HG03175 (cell line): ENCODE measurements around the gene PRCC.
"Not testable (repeated sequence)": the region's sequence is repeated elsewhere in the genome, so short reads cannot be mapped to it uniquely, and the experiment has no call there.

Experiments
- ATAC-seq: cut with Tn5 transposase; IDR thresholded peaks from one replicate; pipeline ENCODE4 v1.9.1; 2021; ENCODE audit warnings: mild to moderate bottlenecking, moderate library complexity; ENCODE audit not compliant: unreplicated experiment

Gene PRCC

DNA sequence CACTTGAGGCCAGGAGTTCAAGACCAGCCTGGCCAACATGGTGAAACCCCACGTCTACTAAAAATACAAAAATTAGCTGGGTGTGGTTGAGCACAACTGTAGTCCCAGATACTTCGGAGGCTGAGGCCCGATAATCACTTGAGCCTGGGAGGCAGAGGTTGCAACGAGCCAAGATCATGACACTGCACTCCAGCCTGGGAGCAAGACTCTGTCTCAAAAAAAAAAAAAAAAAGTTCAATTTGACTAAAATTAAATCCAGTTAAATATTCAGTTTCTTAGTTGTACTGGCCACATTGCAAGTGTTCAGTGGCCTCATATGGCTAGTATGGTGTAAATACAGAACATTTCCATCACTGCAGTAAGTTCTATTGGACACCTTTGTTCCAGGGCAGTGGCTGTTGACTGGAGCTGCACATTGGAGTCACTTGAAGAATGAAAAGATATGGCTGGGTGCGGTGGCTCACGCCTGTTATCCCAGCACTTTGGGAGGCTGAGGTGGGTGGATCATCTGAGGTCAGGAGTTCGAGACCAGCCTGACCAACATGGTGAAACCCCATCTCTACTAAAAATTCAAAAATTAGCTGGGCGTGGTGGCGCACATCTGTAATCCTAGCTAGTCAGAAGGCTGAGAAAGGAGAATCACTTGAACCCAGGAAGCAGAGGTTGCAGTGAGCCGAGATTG lies 9.6 kb upstream of the PRCC start:
- not testable (repeated sequence) for ATAC-seq

DNA sequence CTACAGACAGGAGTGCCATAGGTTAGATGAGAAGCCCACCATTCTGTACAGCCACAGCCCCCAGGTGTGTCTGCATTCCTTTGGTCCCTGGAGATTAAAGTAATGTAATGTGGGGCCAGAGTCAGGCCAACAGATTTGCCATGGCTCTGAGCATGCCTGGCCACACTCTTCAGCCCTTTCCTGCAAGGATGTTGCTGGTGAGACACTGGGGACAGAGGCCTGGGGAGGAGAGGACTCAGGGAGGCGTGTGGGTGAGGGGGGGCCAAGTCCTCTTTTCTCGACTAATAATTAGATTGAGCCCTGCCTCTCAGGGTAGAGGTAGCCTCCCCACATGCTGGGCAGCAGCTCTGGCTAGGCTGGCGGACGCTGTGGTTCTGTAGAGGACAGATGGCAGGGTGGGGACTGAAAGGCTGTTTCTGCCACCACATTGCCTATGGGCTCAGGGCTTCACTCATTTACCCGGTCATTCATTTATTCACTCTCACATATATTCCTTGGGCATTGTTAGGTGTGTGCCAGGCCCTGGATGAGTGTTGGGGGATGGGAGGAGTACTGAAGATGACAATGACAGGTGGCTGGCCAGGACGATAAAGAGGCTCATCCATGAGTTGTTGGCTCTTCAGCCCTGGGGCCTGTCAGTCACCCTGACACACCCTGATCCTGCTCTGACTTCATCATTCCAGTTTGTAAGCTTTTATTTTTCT lies 7.1 kb upstream of the PRCC start:
- no peak for ATAC-seq

DNA sequence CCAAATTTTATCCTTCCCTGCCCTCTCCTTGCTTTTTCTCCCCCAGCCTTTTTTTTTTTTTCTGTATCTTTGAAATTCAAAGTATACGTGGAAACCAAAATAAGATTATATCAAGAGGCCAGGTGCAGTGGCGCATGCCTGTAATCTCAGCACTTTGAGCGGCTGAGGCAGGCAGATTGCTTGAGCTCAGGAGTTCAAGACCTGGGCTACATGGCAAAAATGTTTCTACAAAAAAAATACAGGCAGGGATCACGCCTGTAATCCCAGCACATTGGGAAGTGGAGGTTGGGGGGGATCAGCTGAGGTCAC lies 6.6 kb upstream of the PRCC start:
- no peak for ATAC-seq

DNA sequence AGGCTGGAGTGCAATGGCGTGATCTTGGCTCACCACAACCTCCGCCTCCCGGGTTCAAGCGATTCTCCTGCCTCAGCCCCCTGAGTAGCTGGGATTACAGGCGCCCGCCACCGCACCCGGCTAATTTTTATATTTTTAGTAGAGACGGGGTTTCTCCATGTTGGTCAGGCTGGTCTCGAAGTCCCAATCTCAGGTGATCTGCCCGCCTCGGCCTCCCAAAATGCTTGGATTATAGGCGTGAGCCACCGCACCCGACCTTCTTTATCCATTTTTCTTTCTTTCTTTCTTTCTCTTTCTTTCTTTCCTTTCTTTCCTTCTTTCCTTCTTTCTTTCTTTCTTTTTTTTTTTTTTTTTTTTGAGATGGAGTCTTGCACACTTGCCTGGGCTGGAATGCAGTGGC lies 2.2 kb upstream of the PRCC start:
- not testable (repeated sequence) for ATAC-seq

DNA sequence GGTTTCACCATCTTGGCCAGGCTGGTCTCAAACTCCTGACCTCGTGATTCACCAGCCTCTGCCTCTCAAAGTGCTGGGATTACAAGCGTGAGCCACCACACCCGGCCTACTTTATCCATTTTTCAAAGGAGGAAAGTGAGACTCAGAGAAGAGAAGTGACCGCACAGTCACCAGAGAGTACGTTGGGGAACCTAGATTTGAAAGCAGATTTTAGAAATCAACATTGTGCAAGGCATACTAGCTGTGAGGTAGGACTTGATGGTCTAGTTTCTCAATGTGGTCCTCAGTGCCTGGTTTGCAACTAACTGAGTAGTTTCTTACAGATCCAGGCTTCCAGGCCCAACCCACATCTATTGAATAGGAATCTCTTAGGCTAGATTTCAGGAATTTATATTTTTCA lies 1.7 kb upstream of the PRCC start:
- ATAC-seq = no peak

DNA sequence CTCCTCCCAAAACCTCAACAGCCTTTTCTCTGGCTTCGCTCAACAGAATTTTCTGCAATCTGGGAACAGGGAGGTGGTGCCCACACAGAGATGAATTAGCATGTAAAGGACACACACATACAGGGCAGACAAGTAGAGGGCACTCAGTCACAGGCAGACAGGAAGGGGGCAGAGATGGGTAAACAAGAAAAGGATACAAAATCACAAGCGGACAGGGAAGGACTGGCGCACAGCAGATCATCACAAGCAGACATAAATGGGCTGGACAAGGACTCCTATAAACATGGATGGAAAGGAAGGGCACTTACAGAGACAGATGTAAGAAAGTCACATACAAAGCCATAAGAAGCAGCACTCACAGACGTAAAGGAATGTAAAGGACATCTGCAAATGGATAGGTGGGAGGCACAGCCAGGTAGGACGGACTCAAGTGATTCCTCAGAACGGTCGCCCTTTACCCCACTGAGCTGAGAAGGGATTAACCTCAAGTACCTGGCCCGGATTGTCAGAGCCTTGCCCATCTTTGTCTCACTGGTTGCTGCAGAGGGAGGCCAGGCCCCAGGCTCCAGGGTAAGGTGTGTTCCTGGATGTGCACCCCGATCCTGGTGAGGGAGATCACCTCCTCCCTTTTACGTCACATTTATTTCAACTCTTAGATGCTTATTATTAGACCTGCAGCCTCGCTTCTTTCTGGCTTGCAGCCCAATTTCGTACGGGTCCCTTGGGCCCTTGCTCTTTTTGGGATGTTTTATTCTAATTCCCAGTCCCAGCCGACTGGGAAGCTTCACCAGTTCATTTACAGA lies 836 bp upstream of the PRCC start:
- ATAC-seq = peak; percentile 16

DNA sequence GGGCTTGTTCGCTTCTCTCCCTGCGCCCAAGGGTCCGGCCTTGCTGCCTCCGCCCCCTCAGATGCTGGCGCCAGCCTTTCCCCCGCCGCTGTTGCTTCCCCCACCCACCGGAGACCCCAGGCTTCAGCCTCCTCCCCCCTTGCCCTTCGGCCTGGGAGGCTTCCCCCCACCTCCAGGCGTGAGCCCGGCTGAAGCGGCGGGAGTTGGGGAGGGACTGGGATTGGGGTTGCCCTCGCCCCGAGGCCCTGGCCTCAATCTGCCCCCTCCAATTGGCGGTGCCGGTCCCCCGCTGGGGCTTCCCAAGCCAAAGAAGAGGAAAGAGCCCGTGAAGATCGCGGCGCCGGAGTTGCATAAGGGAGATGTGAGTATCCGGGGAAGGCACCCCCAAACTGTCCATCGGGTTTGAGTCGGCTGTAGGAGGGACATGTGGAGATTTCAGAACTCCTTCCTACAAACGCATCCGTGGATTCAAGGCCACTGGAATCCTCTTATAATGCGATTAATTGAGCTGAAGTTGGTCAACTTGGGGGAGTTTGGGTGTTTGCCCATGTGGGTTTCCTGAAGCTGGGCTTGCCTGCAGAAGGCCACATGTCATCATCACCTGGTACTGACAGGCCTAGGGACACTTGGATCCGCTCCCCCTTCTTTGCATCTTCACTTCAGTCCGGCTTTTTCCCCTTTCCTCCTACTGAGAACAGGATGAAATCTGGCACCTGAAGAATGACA lies 707 bp downstream of the PRCC start:
- ATAC-seq = no peak

DNA sequence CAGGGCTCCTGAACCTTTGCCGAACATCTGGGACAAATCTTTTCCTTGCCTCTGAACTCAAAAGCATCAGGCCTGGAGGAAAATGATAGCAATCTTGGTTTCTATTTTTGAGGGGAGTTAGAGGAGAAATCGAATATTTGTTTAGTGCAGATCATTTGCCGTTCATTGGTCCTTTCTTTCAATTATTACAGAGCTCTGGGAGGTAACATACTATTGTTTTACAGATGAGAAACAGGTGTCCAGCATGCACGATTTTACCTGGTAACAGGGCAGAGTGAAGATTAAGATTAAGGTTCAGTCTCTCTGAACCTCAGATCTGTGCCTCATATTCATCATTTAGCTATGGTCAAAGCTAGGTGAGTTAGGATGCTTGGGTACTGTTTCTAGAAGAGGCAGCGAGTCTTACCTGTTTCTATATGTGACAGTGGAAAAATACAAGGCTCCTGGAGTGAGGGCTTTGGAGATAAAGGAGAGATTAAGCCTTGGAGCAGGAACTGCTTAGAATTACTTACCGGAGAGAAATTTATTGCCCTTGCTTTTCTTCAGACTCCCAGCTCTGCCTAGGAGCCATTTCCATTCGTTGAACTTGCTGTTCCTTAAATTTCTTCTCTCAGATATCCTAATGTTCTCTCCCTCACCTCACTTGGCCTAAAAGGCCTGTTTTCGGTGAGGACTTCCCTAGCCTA lies 1.4 kb downstream of the PRCC start:
- ATAC-seq = no peak

DNA sequence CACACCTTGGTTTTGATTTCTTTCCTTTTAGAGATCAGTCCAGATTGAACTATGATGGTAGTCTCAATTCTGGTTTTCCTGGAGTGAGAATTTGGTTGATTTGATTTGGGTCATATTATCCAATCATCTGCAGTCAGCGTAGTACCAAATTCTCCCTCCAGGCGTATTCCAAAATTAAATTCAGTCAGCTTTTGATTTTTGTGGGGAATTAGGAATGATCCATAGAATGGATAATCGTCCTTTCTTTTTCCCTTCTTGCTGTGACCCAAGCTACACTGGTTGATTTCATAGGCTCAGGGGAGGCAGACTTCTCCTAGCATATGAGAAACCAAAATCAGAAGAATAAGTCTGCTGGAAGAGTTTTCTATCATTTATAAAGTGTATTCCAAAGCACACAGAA lies 4.9 kb downstream of the PRCC start:
- ATAC-seq = no peak

DNA sequence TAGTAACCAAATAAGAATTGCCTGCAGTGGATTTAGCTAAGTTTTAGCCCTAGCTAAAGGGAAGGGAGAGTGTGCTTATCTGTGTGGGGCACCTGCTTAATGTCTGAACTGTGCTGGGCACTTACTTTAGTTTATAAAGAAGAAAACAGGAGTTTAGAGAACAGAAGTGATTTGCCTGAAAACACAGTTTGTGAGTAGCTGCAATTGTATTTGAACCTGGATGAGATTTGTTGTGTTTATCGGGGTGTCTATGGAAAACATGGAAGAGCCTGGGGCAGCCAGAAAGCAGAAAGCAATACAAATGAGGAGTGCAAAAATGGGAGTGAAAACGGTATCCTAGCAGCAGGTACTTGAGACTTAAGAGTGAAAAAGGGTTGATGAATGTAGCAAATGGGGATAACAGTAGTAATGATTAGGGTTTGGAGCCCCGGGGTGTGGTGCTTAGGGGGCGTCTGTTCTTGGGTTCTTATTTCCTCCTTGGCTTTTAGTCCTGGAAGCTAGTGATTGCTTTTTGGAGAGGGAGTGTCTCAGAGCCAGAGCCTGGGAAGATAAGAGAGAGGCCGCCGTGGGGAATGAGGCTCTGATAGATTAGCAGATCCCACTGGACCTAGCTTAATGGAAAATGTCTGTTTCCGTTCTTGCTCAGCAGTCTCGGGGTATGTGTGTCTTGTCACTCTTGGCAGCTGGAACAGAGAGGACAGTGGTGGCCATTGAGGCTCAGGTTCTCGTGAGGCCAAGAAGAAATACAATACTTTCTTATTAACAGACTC lies 5.6 kb downstream of the PRCC start:
- no peak for ATAC-seq

DNA sequence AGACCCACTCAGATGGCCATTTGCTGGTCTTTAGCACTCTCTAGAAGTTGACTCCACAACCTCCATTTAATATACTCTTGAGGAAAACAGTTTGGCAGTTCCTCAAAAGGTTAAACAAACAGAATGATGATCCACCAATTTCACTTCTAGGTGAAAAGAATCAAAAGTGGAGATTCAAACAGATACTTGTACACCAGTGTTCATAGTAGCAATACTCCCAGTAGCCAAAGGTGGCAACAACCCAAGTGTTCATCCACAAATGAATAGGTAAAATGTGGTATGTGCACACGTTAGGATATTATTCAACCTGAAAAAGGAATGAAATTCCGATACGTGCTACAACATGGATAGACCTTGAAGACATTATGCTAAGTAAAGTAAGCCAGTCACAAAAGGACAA lies 6.3 kb downstream of the PRCC start:
- ATAC-seq = no peak

DNA sequence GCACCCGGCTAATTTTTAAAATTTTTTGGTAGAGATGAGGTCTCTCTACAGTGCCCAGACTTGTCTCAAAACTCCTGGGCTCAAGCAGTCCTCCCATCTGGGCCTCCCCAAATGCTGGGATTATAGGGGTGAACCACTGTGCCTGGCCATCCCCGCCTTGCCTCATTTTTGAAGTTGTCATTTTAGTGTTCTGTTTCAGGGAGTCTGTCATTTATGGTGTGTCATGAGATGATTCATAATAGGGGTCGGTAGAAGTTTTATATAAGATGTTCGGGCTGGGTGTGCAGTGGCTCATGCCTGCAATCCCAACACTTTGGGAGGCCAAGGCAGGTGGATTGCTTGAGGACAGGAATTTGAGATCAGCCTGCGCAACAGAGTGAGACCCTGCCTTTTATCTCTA lies 8.5 kb downstream of the PRCC start:
- ATAC-seq = no peak

DNA sequence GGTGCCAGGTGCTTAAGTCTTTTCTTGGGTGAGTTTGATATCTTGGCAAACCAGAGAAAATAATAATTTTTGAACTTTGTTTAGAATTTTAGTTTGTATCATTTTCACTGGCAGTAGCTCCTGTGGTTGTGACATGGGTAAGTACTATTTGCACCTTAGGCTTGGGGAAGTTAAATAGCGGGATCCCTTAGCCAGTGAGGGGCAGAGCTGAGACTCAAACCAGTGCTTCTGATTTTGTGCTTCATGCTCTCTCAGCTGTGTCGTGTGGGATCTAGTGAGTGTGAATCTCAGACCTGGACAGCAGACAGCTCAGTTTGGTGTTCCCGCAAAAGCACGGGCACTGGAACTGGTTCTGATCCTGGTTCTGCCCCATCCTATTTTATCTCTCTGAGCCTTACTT lies 9.6 kb downstream of the PRCC start:
- ATAC-seq = no peak

DNA sequence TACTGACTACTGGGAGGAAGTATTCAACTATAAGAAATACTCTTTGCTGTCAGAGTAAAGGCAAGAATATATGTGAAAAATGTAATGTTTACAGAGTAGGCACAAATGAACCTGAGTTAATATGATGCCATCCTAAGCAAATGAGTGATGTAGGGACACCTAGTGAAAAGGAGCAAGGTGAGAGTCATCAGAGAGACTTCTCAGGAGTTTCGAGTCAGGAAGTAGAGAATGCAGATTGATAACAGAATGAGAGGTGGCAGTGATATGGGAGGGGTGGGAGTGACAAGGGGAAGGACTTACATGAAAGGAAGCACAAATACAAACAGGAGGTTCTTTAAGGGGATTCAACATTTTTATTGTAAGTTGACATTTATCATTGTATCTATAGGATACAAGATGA lies 10.2 kb downstream of the PRCC start:
- no peak for ATAC-seq

DNA sequence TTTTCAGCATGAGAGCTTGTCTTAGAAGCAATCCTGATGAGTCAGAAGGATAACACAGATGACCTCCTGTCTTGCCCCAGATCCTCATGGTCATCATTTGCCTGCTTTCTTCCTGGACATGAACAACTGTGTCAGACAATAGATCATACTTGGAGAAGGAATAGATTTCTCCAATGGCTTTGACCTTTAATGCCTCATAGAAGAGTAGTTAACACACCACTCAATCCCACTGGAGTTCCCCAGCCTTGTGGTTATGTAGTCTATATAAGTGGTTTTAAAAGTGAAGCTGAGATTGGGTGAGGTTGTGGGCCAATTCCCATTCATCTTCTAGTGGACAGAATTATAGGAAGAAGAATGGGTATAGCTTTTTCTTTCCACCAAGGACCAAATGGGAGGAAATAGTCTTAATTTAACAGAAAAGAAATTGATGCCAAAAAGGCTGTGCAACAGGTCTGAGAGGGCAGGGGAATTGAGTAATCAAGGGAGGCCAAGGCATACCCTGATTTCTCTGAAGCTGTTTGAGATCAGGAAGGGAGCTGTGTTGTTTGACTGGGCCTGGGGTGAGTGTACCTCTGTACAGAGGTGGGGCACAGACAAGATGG lies 14.4 kb downstream of the PRCC start:
- no peak for ATAC-seq

DNA sequence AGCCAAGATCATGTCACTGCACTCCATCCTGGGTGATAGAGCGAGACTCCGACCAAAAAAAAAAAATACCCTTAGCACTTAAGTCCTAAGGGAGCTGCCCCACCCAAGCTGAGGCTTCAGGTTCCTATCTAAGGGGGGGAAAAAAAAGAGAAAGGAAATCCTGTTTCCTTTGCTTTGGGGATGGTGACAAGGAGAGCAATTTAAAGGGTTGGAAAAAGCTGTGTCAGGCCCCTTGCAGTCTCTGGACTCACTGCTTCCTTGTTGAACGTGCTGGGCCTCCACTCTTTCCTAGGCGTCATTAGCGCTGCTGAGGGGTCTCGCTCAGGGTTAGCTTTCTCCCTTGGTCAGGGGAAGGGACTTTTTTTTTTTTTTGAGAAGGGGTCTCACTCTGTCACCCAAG lies 18.1 kb downstream of the PRCC start:
- no peak for ATAC-seq

DNA sequence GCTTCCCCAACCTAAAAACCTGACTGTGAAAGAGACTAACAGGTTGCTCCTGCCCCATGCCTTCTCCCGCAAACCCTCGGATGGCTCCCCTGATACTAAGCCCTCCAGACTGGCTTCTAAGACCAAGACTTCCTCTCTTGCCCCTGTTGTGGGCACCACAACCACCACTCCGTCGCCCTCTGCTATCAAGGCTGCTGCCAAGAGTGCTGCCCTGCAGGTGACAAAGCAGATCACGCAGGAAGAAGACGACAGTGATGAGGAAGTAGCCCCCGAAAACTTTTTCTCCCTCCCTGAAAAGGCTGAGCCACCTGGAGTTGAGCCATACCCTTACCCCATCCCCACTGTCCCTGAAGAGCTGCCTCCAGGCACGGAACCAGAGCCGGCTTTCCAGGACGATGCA lies 19.3 kb downstream of the PRCC start:
- no peak for ATAC-seq

DNA sequence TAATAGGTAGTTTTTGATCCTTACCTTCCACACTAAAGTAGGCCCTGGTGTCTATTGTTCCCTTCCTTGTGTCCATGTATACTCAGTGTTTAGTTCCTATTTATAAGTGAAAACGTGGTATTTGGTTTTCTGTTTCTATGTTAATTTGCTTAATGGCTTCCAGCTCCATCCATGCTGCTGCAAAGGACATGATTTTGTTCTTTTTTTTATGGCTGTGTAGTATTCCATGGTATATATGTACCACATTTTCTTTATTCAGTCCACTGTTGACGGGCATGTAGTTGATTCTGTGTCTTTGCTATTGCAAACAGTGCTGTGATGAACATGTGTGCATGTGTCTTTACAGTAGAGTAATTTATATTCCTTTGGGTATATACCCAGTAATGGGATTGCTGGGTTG lies 20.8 kb downstream of the PRCC start:
- no peak for ATAC-seq

DNA sequence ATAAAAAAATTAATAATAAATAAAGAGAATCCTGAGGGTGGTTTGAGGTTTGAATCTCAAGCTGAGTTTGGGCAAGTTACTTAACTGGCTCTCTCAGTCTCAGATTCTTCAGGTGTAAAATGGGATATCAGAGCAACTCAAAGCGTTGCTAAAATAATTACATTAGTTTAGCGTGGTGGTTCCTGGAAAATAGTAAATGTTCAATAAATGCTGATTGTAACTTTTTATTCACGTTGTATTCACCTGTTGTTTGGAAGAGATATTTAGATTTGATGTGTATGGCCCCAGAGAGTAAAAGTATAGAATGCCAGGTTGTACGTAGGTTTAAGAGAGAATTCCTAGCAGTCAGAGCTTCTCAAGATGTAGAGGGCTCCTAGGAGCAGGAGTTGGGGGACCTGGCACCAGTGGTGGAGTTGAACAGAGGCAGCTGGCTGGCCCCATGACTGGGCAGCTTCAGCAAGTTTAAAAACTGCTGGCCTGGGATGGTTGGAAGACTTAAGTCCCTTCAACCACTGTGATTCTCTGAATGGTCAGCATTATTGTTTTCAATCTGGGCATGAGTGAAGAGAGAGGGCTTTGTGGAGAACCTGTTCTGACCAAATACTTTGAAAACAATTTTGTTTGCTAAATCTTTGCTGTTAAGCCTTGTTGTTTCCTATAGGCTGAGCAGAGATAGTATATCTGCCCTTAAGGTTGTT lies 22.4 kb downstream of the PRCC start:
- ATAC-seq = no peak
